GM19452 (cell line): ENCODE data around the gene PTPN1.
"Not testable (repeated sequence)": the region's sequence is repeated elsewhere in the genome, so short reads cannot be mapped to it uniquely, and the experiment has no call there.

Experiments used
- ATAC-seq: cut with Tn5 transposase; IDR thresholded peaks from one replicate; pipeline ENCODE4 v1.9.1; 2021; ENCODE audit not compliant: unreplicated experiment

PTPN1 gene

DNA sequence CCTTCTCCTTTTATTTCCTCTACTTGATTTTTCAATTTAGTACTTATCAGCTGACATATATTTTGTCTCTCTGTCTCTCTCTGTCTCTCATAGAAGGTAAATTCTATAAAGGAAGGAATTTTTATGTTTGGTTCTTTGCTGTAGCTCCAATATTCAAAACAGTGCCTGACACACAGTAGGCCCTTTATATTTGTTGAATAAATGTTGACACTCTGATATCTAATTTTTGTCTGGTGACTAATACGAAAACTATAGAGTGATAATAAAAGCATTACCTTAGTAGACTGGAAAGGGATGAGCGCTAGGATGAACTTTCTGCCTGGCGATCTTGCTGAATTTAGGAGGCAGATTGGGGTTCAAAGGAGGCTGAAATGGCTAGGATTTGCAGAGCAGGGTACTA lies 42.8 kb downstream of the PTPN1 start:
- ATAC-seq = no peak

DNA sequence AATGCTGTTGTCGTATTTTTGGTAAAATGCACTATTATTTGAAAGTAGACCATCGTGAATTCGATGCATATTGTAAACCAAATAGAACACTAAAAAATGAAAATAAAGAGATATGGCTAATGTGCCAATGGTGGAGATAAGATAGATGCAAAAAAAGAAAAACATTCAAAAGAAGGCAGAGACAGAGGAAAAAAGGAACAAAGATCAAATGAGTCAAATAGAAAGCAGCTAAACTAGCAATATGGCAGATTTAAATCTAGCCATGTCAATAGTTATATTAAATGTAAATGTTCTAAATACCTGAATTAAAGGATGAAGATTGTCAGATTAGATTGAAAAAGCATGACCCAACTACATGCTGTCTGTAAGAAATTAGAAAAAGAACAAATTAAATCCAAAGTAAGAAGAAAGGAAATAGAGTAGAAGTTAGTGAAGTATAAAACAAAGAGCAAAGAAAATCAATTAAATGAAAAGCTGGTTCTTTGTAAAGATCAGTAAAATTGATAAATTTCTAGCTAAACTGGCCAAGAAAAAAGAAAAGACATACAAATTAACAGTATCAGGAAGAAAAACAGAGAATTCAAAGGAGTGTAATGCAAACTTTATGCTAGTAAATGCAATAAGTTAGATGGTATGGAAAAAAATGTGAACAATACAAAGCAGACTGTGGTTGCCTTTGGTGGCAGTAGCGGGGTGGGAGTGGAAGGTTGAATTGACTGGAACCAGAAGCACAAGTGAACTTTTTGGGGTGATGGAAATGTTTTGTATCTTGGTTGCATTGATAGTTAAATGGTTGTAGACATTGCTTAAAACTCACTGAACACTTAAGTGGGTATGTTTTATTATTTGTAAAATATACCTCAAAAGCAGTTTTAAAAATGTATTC lies 44.8 kb downstream of the PTPN1 start:
- ATAC-seq = no peak

DNA sequence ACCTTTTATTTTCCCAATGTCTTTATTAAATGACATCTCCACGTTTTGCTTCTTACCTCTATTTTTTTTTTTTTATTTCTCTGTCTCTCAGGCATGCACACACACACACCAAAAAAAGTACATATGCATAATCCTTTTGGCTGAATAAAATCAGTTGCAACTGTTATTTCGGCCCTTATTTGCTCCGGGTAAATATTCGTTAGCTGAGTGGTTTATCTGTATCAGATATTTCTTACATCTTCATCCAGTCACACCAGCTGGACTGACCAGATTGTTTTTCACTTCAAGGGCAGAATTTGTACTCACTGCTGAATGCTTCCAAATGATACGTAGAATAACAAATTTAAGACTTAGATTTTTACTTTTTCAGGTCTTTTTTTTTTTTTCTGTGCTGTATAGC lies 45.5 kb downstream of the PTPN1 start:
- no peak for ATAC-seq

DNA sequence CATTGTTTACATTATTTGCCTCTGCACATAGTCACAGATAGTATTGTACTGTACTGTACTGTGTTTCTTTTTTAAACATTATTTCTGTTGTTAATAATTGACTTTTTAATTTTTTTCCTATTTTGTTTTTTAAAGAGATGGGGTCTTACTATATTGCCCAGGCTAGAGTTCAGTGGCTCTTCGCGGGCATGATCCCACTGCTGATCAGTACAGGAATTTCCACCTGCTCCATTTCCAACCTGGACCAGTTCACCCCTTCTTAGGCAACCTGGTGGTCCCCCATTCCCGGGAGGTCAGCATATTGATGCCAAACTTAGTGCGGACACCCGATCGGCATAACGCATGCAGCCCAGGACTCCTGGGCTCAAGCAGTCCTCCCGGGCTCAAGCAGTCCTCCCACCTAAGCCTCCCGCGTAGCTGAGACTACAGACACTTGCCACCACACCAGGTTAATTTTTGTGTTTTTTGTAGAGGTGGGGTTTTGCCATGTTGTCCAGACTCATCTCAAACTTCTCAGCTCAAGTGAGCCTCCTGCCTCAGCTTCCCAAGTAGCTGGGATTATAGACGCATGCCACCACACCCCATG lies 47.5 kb downstream of the PTPN1 start:
- ATAC-seq = no peak

DNA sequence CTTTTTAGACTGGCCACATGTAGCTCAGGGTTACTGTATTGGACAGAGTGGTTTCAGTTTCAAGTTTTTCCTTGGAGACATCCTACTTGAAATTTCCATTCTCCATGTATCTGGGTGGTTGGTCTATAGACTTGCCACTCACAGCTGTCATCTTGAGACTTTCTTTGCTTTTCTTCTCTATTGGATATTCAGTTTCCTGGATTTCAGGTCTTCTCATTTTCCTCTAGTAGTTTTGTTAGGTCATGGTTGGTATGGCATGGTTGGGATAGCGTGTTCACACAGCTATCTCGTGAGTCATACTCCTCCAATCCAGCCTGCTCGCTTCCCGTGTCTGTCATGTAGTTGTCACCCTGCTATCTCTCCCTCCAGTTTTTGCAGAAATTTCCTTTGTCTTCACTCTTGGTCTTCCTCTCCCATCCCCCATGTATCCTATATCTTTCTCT lies 48.3 kb downstream of the PTPN1 start:
- ATAC-seq = no peak

DNA sequence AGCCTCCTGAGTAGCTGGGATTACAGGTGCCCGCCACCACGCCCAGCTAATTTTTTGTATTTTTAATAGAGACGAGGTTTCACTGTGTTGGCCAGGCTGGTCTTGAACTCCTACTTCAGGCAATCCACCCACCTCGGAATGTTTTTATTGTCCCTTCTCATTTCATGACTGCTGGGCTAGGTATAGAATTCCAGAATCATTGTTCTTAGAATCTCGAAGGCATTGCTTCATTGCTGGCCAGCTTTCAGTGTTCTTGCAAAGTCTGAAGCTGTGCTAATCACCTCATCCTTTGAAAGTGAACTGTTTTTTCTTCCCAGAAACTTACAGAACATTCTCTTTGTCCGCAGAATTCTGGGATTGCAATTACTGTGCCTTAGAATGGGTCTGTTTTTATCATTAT lies 49.0 kb downstream of the PTPN1 start:
- no peak for ATAC-seq

DNA sequence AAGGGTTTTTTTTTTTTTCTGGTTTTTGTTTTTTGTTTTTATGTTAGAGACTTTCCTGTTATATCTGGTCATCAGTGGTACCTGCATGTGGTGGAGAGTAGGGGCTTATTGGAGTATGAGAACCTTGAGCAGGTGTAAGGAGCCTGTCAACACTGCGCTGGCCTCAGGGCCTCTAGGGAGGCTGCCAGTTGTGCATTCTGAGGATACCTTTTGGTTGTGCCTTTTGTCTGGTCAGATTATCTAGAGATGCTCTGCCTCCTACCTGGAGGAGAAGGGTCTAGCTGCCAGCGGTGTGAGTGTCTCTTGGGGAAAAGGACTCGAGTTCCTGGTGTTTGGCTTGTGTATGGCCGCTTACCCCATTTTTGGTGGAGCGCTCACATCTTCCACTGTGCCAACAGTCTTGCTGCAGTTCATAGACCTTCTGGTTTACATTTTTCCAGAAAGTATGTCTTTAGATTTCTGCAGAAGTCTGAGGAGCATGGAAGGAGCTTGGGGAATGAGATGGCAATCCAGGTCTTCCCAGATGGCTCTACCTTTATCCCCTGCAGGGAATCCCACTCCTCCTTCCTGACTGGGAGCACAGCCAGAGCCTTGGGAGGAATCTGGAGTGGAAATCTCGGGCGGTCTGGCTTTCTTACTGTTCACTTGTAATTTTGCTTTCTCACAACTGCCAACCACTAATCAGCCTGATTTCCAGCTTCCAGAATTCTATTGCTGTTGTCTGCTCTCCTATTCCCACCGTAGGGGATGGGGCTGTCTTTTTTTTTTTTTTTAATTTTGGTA lies 49.9 kb downstream of the PTPN1 start:
- ATAC-seq = no peak

DNA sequence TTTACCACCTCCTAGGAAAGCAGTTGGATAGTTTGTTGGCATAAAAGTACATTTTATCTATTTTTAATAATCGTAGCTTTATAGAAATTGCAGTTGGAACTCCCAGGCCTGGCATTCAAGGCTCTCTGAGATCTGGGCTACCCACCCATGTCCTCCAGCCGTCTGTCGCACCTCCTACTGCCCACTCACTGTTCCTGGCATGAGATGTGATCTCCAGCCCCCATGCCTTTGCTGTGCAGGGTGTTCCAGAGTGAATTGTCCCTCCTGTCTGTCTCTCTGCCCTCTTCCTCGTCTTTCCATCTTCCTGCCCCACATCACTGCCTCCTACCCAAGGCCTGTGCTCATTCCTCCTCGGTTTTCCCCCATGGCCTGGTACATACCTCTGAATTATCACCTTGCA lies 50.7 kb downstream of the PTPN1 start:
- no peak for ATAC-seq

DNA sequence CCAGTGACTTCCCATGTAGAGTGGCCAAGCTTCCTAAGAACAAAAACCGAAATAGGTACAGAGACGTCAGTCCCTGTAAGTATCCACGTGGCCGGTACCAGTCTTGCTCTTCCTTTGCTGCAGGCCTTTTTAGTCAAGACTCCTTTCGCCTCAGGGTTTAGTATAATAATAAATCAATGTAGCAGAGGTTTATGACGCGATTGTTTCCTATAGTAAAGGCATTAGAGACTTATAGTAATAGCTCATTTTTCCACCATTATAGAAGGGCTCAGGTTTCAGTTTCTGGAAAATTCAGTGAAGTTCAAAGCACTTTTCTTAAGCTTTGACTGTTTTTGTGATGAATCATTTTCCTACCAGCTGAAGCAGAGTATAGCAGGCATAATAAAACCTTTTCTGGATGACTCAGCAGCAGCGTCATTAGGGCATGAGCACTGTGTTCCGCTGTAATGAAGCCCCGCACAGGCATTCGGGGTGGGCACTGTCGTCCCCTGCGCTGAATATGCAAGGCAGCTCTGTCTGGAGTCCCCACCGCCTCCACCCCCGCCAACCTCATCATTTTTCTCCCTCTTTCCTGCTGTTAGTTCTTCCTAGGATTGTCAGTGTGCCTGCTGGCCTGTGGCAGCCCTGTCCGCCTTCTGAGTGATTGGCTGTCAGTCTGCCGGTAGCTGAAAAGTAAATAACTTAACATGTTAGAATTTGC lies 51.3 kb downstream of the PTPN1 start:
- no peak for ATAC-seq

DNA sequence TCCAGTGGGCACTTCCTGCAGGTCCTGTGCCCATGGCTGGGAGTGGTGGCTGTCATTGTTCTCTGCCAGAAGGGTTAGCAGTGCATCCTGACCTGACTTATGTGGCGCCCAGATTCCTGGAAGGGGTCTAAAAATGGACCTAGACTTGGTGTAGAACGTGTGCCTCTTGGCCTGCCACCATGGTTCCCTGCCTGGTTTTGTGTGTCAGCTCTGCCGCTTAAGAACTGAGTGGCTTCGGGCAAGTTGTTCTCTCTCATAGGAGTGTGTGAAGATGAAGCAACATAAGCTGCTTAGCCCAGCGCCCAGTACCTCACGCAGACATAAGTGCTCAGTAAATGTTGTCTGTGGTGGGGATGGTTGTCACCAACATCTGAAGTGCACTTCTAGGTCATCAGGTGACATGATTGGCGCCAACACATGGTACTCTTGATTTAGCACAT lies 52.1 kb downstream of the PTPN1 start:
- ATAC-seq = no peak

DNA sequence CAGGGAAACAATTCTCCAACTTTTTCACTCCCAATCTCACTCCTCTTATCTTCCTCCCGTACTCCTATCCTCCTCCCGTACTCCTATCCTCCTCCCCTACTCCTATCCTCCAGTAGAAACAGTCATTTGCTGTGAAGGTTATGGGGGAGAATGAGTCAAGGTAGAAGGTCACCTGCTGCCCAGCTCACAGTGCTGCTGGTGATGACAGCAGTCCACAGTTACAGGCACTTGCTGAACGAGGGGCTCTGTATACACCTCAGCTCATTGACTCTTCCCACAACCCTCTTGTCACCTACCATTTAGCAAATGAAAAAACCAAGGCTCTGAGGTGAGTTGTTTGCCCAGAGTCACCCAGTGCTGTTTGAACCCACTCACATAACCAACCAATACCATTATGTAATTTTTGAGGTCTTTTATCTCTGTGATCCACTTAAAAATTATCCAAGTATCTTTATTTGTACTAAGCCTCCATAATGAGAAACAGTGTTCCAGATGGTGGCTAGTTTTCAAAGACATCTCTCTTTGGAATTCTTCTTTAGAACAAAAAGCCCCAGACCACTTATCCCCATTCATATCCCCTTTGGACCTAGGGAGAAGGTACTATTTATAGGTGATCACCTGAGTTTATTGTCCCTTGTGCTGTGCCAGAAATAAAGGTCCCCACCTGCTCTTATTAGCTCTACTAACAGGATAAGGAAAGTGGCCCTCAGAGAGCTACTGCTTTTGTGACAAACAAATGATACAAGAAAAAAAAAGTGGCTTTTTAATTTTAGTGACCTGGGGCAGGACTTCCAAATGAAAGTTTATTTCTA lies 53.2 kb downstream of the PTPN1 start:
- ATAC-seq = no peak

DNA sequence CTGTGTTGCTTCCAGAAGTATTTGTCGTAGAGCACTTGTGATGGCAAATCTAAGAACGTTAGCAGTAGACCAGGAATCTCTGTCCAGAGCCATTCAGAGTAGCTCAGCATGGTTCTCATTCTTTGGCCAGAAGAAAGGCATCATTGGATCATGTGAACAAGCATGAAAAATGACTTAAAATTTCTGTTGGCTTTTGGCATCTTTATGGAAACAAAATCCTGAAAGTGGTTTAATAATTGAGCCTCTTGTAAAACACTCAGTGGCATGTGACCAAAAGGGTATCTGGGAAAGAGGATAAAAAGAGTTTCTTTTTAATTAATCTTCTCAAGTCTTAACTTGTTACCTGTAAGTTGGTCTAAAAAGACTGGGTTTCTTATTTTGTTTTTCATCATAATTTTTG lies 55.2 kb downstream of the PTPN1 start:
- ATAC-seq = no peak

DNA sequence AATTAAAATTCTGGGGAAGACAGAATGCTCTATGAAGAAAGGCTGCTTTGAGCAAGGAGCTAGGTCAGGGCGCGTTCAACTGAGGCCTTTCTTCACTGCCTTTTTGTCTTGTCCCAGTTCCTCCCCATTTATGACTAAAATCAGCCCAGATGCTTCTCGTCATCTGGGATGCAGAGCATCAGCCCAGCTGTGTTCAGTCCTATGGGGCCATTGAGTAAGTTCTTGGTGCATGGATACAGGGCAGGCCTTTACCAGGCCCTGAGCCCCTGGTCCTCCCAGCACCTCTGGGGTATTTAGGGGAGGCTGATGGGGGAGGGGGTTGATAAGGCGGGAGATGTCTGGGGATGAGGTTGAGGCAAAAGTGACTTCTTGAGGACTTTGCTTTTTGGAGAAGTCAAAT lies 55.7 kb downstream of the PTPN1 start:
- no peak for ATAC-seq

DNA sequence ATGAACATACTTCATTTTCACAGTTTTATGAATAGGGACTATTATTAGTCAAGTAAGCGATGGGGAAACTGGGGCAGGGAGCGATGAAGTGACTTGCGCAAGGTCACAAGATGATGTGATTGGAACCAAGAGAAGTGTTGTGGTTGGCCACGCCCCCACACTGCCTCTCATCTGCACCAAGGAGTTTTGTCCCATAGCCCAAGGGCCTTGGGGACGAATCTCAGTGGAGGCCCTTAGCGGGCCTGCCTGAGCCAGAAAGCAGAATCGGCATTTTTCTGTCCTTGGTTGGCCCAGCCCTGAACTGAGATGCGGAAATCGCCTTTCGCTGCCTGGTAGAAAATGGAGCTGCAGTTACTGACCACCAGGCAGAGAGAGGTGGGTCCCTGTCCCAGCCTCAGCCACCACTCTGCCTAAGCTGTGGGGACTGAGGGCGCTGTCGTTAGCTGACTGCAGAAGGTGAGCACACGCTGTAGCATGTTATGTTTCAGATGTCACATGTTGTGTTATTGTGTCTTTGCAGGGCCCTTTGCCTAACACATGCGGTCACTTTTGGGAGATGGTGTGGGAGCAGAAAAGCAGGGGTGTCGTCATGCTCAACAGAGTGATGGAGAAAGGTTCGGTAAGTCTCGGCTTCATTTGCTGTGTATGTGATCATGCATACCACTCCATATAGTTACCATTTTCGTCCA lies 57.8 kb downstream of the PTPN1 start:
- ATAC-seq = no peak

DNA sequence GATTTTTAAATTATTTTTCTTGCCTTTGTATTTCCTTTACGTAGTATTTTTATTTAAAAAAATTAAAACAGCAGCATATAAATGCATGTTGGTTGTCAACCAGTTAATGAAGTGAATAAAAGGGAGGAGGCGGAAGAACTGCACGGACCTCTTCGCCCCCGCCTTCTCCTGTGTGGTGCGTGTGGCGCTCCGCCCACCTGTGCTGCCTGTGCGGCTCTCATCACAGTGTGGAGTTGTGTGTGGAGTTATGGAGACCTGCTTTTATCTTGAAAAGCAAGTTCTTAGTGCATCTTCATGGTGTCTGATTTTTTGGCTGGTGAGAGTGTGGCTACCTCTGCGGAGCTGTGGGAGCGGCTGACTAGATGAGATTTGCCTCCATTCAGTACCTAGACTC lies 58.4 kb downstream of the PTPN1 start:
- no peak for ATAC-seq

DNA sequence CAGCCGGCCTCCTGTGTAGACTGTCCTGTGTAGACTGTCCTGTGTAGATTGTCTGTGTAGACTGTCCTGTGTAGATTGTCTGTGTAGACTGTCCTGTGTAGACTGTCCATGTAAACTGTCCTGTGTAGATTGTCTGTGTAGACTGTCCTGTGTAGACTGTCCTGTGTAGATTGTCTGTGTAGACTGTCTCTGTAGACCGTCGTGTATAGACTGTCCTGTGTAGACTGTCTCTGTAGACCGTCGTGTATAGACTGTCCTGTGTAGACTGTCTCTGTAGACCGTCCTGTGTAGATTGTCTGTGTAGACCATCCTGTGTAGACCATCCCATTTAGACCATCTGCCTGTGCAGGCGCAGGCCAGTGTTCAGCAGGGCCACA lies 59.3 kb downstream of the PTPN1 start:
- ATAC-seq = not testable (repeated sequence)

DNA sequence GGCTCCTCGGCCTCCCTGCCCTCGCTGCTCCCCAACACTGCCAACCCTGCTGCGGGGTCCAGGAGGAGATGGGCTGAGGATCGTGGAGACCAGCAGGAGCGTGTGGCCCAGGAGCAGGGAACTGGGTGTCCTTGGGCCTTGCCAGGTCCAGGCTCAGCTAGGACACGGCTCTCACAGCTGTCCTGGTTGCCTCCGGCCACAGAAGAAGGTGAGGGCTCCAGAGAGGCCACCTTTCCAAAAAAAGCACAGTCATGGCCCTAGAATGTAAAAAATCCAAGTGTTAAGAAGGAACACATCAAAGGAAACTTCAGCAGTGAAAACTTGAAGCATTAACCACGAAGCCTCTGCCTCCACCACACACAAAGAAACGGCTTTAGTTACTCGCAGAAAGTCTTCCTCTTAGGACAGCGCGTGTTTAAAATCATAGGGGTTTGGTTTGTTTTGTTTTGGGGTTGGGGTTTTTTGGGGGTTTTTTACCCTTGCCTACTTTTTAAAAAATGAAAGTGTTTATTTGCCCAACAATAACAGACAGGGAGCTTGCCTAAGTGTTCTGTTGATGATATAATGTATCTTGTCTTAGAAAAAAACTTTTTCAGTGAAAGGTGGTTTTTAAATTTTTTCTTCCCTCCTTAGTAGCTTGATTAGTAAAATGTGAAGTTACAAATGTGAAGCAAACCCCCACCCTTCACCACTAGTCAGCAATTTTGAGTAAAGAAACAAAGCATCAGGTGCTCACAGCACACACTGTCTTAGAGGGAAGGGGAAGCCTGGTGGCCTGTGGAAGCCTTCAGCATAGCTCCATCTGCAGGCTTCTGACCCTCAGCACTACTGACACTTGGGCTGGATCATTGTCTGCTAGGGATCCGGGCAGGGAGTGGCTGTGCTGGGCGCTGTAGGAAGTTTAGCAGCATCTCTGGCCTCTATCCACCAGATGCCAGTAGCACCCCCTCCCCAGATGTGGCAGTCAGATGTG lies 60.0 kb downstream of the PTPN1 start:
- peak; percentile 58 for ATAC-seq

DNA sequence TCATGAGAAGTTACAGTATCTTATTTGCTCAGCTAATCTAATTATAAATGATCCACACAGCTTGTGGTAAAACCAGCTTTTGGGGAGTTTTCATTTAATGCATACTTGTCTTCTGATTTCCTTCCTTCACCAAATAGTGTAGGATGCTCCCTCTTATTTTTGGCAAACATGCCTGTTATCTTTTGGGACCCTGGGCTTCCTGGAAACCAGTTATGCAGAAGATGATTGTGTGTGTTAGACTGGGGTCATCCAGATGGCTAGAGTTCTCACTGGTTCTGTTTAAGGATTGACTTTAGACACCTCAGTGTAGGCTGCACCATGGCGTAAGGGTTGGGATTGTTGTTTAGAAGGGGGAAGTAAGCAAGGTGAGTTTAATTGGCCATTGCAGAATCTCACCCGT lies 61.3 kb downstream of the PTPN1 start:
- no peak for ATAC-seq
